H1 (cell line): ENCODE measurements around the gene LLGL2. TPM values are rescaled to one million over a fixed set of nuclear protein-coding genes. Genes with fewer than 3 reads are reported as not detected.

ENCODE experiments used
- CTCF ChIA-PET: fragments of 300-600 bp; sonication (Branson Sonifier 250); formaldehyde crosslinking; loops from one replicate; lab custom pipeline; 2021; ENCODE audit not compliant: partially characterized antibody; lab: Charles Lee
- POLR2A ChIA-PET: fragments of 300-600 bp; sonication (Branson Sonifier 250); formaldehyde crosslinking; loops from one replicate; lab custom pipeline; 2021; ENCODE audit warnings: inconsistent platforms; ENCODE audit not compliant: partially characterized antibody; lab: Charles Lee
- DNase-seq, 2 experiments: peaks; one replicate each; pipeline versions ENCODE4 v3.0.0 to v3.0.0-alpha.2; 2010 to 2022; ENCODE audit warnings: low spot score in 2 of 2, low read depth in 1 of 2, mixed read lengths in 1 of 2
- FAIRE-seq: peaks from 2 replicates; lab custom pipeline; 2011; peaks lifted over from hg19 to GRCh38; lab: Jason Lieb, UNC
- H2AFZ ChIP-seq: 2 replicates; pipeline ENCODE4 v1.8.1; 2012; ENCODE audit warnings: low read length, inconsistent platforms
- H2AK5ac ChIP-seq: 2 replicates; pipeline ENCODE4 v1.6.1; 2013; ENCODE audit warnings: low read depth, low read length
- H2BK120ac ChIP-seq: replicated peaks from 2 replicates; pipeline ENCODE3; 2013; ENCODE audit warnings: low read depth, low read length, inconsistent platforms
- H2BK12ac ChIP-seq: 2 replicates; pipeline ENCODE4 v1.6.1; 2013; ENCODE audit warnings: low read depth, low read length
- H2BK15ac ChIP-seq: 2 replicates; pipeline ENCODE4 v1.6.1; 2013; ENCODE audit warnings: low read length
- H2BK20ac ChIP-seq: 2 replicates; pipeline ENCODE4 v1.6.1; 2013; ENCODE audit warnings: low read length
- H2BK5ac ChIP-seq: 2 replicates; pipeline ENCODE4 v1.6.1; 2013; ENCODE audit warnings: low read depth, low read length
- H3K14ac ChIP-seq: 2 replicates; pipeline ENCODE4 v1.6.1; 2013; ENCODE audit warnings: inconsistent platforms; ENCODE audit not compliant: insufficient read length
- H3K18ac ChIP-seq: 2 replicates; pipeline ENCODE4 v1.6.1; 2013; ENCODE audit warnings: low read length; ENCODE audit errors: extremely low read depth
- H3K23ac ChIP-seq: 2 replicates; pipeline ENCODE4 v1.6.1; 2013; ENCODE audit warnings: inconsistent platforms; ENCODE audit not compliant: insufficient read length
- H3K23me2 ChIP-seq: 2 replicates; pipeline ENCODE4 v1.6.1; 2013; ENCODE audit warnings: low read depth, low read length
- H3K27ac ChIP-seq: 2 replicates; pipeline ENCODE4 v1.6.1; 2011; ENCODE audit warnings: low read depth, low read length, inconsistent platforms
- H3K27me3 ChIP-seq, 4 experiments: replicated peaks in 1 of 4; 1 replicate in 1 of 4; 2 replicates in 3 of 4; pipeline versions ENCODE4 v1.6.1 to v1.8.1; 2011 to 2013; ENCODE audit warnings: low read length in 3 of 4, mild to moderate bottlenecking in 3 of 4, inconsistent platforms in 2 of 4, mixed read lengths in 2 of 4, moderate library complexity in 1 of 4; ENCODE audit not compliant: control insufficient read depth in 3 of 4, insufficient read depth in 3 of 4; ENCODE audit errors: extremely low read depth in 1 of 4
- H3K36me3 ChIP-seq, 4 experiments: 2 replicates each; pipeline versions ENCODE4 v1.6.1 to v1.8.1; 2011 to 2013; ENCODE audit warnings: mild to moderate bottlenecking in 4 of 4, low read length in 3 of 4, moderate library complexity in 2 of 4, control low read depth in 1 of 4, inconsistent platforms in 1 of 4; ENCODE audit not compliant: insufficient read depth in 4 of 4, control insufficient read depth in 2 of 4
- H3K4ac ChIP-seq: replicated peaks from 2 replicates; pipeline ENCODE3; 2013; ENCODE audit warnings: low read length, low read depth, mixed read lengths, inconsistent platforms; ENCODE audit not compliant: insufficient read length
- H3K4me1 ChIP-seq, 4 experiments: replicated peaks in 1 of 4; 1 replicate in 1 of 4; 2 replicates in 3 of 4; pipeline versions ENCODE4 v1.6.1 to v1.8.1; 2011 to 2013; ENCODE audit warnings: low read length in 3 of 4, inconsistent platforms in 2 of 4, mixed read lengths in 1 of 4; ENCODE audit not compliant: insufficient read depth in 4 of 4, control insufficient read depth in 3 of 4
- H3K4me2 ChIP-seq, 2 experiments: 2 replicates each; pipeline versions ENCODE4 v1.6.1 to v1.8.1; 2011 to 2013; ENCODE audit warnings: low read depth in 2 of 2, low read length in 2 of 2, control low read depth in 1 of 2, inconsistent platforms in 1 of 2, mild to moderate bottlenecking in 1 of 2; ENCODE audit not compliant: insufficient read depth in 1 of 2
- H3K4me3 ChIP-seq, 4 experiments: fragments of 200-600, 300-600 bp in 1 of 4; sonication (generic), shearing (Covaris generic), sonication (Bioruptor Twin) in 1 of 4; 2 replicates each; pipeline versions ENCODE4 v1.5.1 to v1.8.1; 2011 to 2016; ENCODE audit warnings: low read length in 4 of 4, low read depth in 3 of 4, control low read depth in 2 of 4, inconsistent platforms in 2 of 4, mild to moderate bottlenecking in 2 of 4, mixed read lengths in 1 of 4, moderate library complexity in 1 of 4; ENCODE audit not compliant: insufficient read depth in 2 of 4; ENCODE audit errors: extremely low read depth in 1 of 4
- H3K56ac ChIP-seq: replicated peaks from 2 replicates; pipeline ENCODE3; 2013; ENCODE audit warnings: low read depth, mild to moderate bottlenecking, mixed read lengths, low read length, inconsistent platforms; ENCODE audit not compliant: insufficient read length
- H3K79me1 ChIP-seq: 2 replicates; pipeline ENCODE4 v1.6.1; 2013; ENCODE audit warnings: low read depth, low read length, control low read depth
- H3K79me2 ChIP-seq, 2 experiments: 2 replicates each; pipeline versions ENCODE4 v1.6.1 to v1.8.1; 2012 to 2013; ENCODE audit warnings: low read length in 2 of 2, mild to moderate bottlenecking in 2 of 2, inconsistent platforms in 1 of 2; ENCODE audit not compliant: insufficient read depth in 2 of 2, control insufficient read depth in 1 of 2
- H3K9ac ChIP-seq, 4 experiments: replicated peaks in 1 of 4; 1 replicate in 1 of 4; 2 replicates in 3 of 4; pipeline versions ENCODE4 v1.6.1 to v1.8.1; 2011 to 2013; ENCODE audit warnings: low read depth in 3 of 4, low read length in 3 of 4, control low read depth in 2 of 4, mild to moderate bottlenecking in 2 of 4, moderate library complexity in 2 of 4, inconsistent platforms in 1 of 4; ENCODE audit errors: extremely low read depth in 1 of 4
- H3K9me3 ChIP-seq, 2 experiments: 2 replicates each; pipeline versions ENCODE4 v1.6.1 to v1.8.1; 2012 to 2013; ENCODE audit warnings: mild to moderate bottlenecking in 2 of 2, moderate library complexity in 2 of 2, control low read depth in 1 of 2, inconsistent platforms in 1 of 2, low read depth in 1 of 2, low read length in 1 of 2, mixed read lengths in 1 of 2; ENCODE audit not compliant: insufficient read depth in 2 of 2
- H4K20me1 ChIP-seq, 2 experiments: replicated peaks in 1 of 2; 2 replicates each; pipeline versions ENCODE3 to v1.8.1; 2011 to 2013; ENCODE audit warnings: inconsistent platforms in 2 of 2, low read length in 2 of 2, mild to moderate bottlenecking in 1 of 2; ENCODE audit not compliant: insufficient read depth in 2 of 2, control insufficient read depth in 1 of 2
- H4K5ac ChIP-seq: 2 replicates; pipeline ENCODE4 v1.6.1; 2013; ENCODE audit warnings: low read length, low read depth, mixed read lengths, inconsistent platforms; ENCODE audit not compliant: insufficient read length
- H4K8ac ChIP-seq: 2 replicates; pipeline ENCODE4 v1.8.0; 2013; ENCODE audit warnings: mild to moderate bottlenecking, moderate library complexity, low read length, inconsistent platforms; ENCODE audit not compliant: insufficient read depth; ENCODE audit errors: extremely low read depth
- H4K91ac ChIP-seq: replicated peaks from 2 replicates; pipeline ENCODE3; 2013; ENCODE audit warnings: low read length, mixed read lengths, inconsistent platforms; ENCODE audit not compliant: insufficient read length
- ATF3 ChIP-seq: IDR thresholded peaks from 2 replicates; pipeline ENCODE4 v1.6.1; 2011; ENCODE audit warnings: low read depth, mild to moderate bottlenecking, low read length; ENCODE audit not compliant: insufficient read depth
- WGBS, 2 experiments: shearing (Covaris generic) in 1 of 2; methylation state at CpG; one replicate each; pipeline versions ENCODE4 v1.1.6 to v1.1.7; 2013 to 2015; ENCODE audit warnings: low lambda C conversion rate in 2 of 2, mixed read lengths in 2 of 2, inconsistent platforms in 1 of 2, low coverage in 1 of 2, missing lambda C conversion rate in 1 of 2; ENCODE audit not compliant: insufficient replicate concordance in 2 of 2, insufficient coverage in 1 of 2, insufficient read length in 1 of 2; ENCODE audit errors: extremely low coverage in 1 of 2, missing lambda C conversion rate in 1 of 2; 5-methylcytosine and 5-hydroxymethylcytosine counted together
- polyA plus RNA-seq, 7 experiments: library from polyadenylated mRNA; depleted of rRNA in 3 of 7; stranded (reverse) in 5 of 7; unstranded in 2 of 7; fragments of >200 nt in 5 of 7; fragments of 200-250 nt in 2 of 7; gene quantifications; 1 replicate in 5 of 7; 2 replicates in 1 of 7; 4 replicates in 1 of 7; pipeline versions ENCODE4 v1.2.1 to v1.2.3, GENCODE V29; 2011 to 2013; ENCODE audit warnings: missing spikeins in 2 of 7, mixed read lengths in 2 of 7
- total RNA-seq: library from RNA; stranded (reverse); fragmentation: NEBNext Ultra II Directional; extraction: Animal tissue kit (Norgen Biotek cat#: 25700); gene quantifications from 2 replicates; pipeline ENCODE4 v1.2.1, GENCODE V29; 2021

LLGL2 gene
- total and polyA plus RNA-seq, 2 of the 8 experiments (the other 6 are each of a cell fraction or from before 2014, with no cell fraction given): 64.5 to 77.1 TPM

GRCh38 chr17:75622771-75623273, 97.3 kb downstream of the LLGL2 start:
- FAIRE-seq (no peak), DNase-seq (no peak)
- Histone ChIP-seq H2BK5ac (no peak overlapping the region), H3K4me1 (peaks cover 0 to 4% (median 1%) of the 10 kb centered on the region in 4 experiments; a peak in 4 of 7 replicates), H3K4me3 (no peak overlapping the region), H3K56ac (no peak overlapping the region), H3K36me3 (no peaks in the 10 kb centered on the region), H3K79me1 (no peaks in the 10 kb centered on the region), H3K27me3 (no peaks in the 10 kb centered on the region; a peak in 2 of 7 replicates), H3K23me2 (no peaks in the 10 kb centered on the region), H2AFZ (no peak overlapping the region), H2BK12ac (no peak overlapping the region), H3K79me2 (no peaks in the 10 kb centered on the region), H3K9ac (no peak overlapping the region), H4K5ac (no peak overlapping the region), H4K91ac (no peak overlapping the region), H2BK15ac (peak overlapping the region; percentile 61; the same call in 1 of the 2 replicates), H2AK5ac (no peak overlapping the region), H2BK20ac (no peak overlapping the region), H2BK120ac (no peak overlapping the region), H4K8ac (no peak overlapping the region), H3K9me3 (no peaks in the 10 kb centered on the region), H3K4me2 (no peak overlapping the region), H3K4ac (no peak overlapping the region), H3K18ac (no peak overlapping the region), H3K23ac (no peak overlapping the region), H3K14ac (no peak overlapping the region), H4K20me1 (peaks cover 0 to 1% of the 10 kb centered on the region in 2 experiments), H3K27ac (no peak overlapping the region)
- no peak for TF ChIP-seq ATF3
- ChIA-PET POLR2A (interaction anchor here (0.8 to 1.8 kb wide), 5 partner anchors 11 to 139 kb away, joined by 3 to 5 read pairs (median 5); no protein-coding TSS in a partner anchor), CTCF (interaction anchor here (0.8 to 59.2 kb wide), 6 partner anchors 4 to 193 kb away, joined by 3 to 2200 read pairs (median 36); partner anchors contain the start of genes LLGL2, RECQL5, SAP30BP and SMIM5)
- WGBS, 2 experiments: 81% methylated on average over 15 of the region's 15 CpGs; no CpG with 5 or more reads in 1 of the 2 experiments
